ENCODE measurements around the gene SSR3. TPM values are rescaled to one million over a fixed set of nuclear protein-coding genes. Genes with fewer than 3 reads are reported as not detected.

SSR3 gene
- total and polyA plus RNA-seq, 2 donors from 2014 or later = 132 to 150 TPM

GRCh38 chr3:156599089-156599874, 44.4 kb upstream of the SSR3 start:
- intact Hi-C loops (cut with DNase I) = no loop called here
- no peak for FAIRE-seq
- peaks cover 0 to 21% (median 7%) of the 10 kb centered on the region in 3 donors for H3K4me1 ChIP-seq (ENCODE audit: control insufficient read depth in 2 of 3, insufficient read depth in 2 of 3, low read depth in 1 of 3, low read length in 3 of 3)
- no peaks in the 10 kb centered on the region for H3K27me3 ChIP-seq (ENCODE audit: control insufficient read depth, insufficient read depth, low read length)
- no peaks in the 10 kb centered on the region for H3K36me3 ChIP-seq (ENCODE audit: control insufficient read depth in 2 of 3, insufficient read depth in 3 of 3, low read length in 3 of 3)
- DNase-seq = peak in 1 of 5 donors; percentile 14
- H3K9ac ChIP-seq (ENCODE audit: low read length in 3 of 3) = no peak overlapping the region
- no peak overlapping the region for H3K4me3 ChIP-seq (ENCODE audit: low read length in 3 of 3)
- no peak for TF ChIP-seq CTCF (IDR thresholded peaks at IDR 0.05; ENCODE audit: borderline replicate concordance, extremely low read depth, insufficient read depth)
- no peak overlapping the region for H3K27ac ChIP-seq (ENCODE audit: low read depth in 2 of 2, low read length in 2 of 2)
- H3K9me3 ChIP-seq (ENCODE audit: control insufficient read depth in 2 of 3, insufficient read depth in 1 of 3, low read length in 3 of 3) = no peaks in the 10 kb centered on the region

- H3K9me3 ChIP-seq (ENCODE audit: control insufficient read depth in 2 of 3, insufficient read depth in 1 of 3, low read length in 3 of 3) = no peaks in the 10 kb centered on the region
- H3K4me1 ChIP-seq (ENCODE audit: control insufficient read depth in 2 of 3, insufficient read depth in 2 of 3, low read depth in 1 of 3, low read length in 3 of 3) = peaks cover under 1 to 19% (median 9%) of the 10 kb centered on the region in 3 donors
- H3K36me3 ChIP-seq (ENCODE audit: control insufficient read depth in 2 of 3, insufficient read depth in 3 of 3, low read length in 3 of 3) = no peaks in the 10 kb centered on the region
- no peaks in the 10 kb centered on the region for H3K27me3 ChIP-seq (ENCODE audit: control insufficient read depth, insufficient read depth, low read length)
- H3K4me3 ChIP-seq (ENCODE audit: low read length in 3 of 3) = no peak overlapping the region
- H3K27ac ChIP-seq (ENCODE audit: low read depth in 2 of 2, low read length in 2 of 2) = no peak overlapping the region
- intact Hi-C loops (cut with DNase I) = no loop called here
- FAIRE-seq = no peak
- TF ChIP-seq CTCF (IDR thresholded peaks at IDR 0.05; ENCODE audit: borderline replicate concordance, extremely low read depth, insufficient read depth) = no peak
- no peak for DNase-seq
- H3K9ac ChIP-seq (ENCODE audit: low read length in 3 of 3) = no peak overlapping the region
These were observed 43.5 kb upstream of the SSR3 start for GRCh38 chr3:156598413-156598812.

GRCh38 chr3:156594219-156594683, 39.3 kb upstream of the SSR3 start:
- Histone ChIP-seq H3K4me3 (ENCODE audit: low read length in 3 of 3) (peak overlapping the region in 2 of 3 donors; percentile 4 to 36), H3K27me3 (ENCODE audit: control insufficient read depth, insufficient read depth, low read length) (no peaks in the 10 kb centered on the region), H3K4me1 (ENCODE audit: control insufficient read depth in 2 of 3, insufficient read depth in 2 of 3, low read depth in 1 of 3, low read length in 3 of 3) (peaks cover 3 to 11% (median 10%) of the 10 kb centered on the region in 3 donors), H3K36me3 (ENCODE audit: control insufficient read depth in 2 of 3, insufficient read depth in 3 of 3, low read length in 3 of 3) (no peaks in the 10 kb centered on the region), H3K9ac (ENCODE audit: low read length in 3 of 3) (no peak overlapping the region), H3K9me3 (ENCODE audit: control insufficient read depth in 2 of 3, insufficient read depth in 1 of 3, low read length in 3 of 3) (no peaks in the 10 kb centered on the region), H3K27ac (ENCODE audit: low read depth in 2 of 2, low read length in 2 of 2) (peak overlapping the region in 1 of 2 donors; percentile 20)
- intact Hi-C loops (cut with DNase I) = no loop called here
- peak; percentile 17 for FAIRE-seq
- TF ChIP-seq CTCF (IDR thresholded peaks at IDR 0.05; ENCODE audit: borderline replicate concordance, extremely low read depth, insufficient read depth) = no peak
- peak in 2 of 5 donors; percentile 49 to 58 for DNase-seq
